Measurements from ENCODE around the gene BEND2. TPM values are rescaled to one million over a fixed set of nuclear protein-coding genes. Genes with fewer than 3 reads are reported as not detected.

Gene BEND2
- total and polyA plus RNA-seq, 9 of the 15 experiments (the other 6 are each of a cell fraction or from before 2014, with no cell fraction given): 0.01 to 0.18 (median 0.06) TPM; not detected in 3

DNA sequence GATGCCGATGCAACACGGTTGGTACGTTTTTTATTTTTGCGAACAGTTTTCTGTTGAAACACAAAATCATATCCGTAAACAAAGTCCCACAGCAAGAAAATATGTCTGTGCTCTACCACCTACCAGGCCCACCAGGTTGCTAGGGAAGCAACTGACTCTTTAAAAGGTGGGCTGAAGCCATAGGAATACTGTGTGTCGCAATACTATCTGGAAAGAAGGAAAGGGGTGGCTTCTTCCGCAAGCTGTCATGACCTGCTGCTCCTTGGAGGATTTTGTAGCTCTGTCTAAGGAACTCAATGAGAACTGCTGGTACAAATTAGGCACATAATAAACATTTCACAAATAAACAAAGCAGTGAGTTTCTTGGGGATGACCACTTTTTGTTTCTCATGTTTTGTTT lies 46.5 kb downstream of the BEND2 start (continued):
- TF ChIP-seq, protein P1, sequence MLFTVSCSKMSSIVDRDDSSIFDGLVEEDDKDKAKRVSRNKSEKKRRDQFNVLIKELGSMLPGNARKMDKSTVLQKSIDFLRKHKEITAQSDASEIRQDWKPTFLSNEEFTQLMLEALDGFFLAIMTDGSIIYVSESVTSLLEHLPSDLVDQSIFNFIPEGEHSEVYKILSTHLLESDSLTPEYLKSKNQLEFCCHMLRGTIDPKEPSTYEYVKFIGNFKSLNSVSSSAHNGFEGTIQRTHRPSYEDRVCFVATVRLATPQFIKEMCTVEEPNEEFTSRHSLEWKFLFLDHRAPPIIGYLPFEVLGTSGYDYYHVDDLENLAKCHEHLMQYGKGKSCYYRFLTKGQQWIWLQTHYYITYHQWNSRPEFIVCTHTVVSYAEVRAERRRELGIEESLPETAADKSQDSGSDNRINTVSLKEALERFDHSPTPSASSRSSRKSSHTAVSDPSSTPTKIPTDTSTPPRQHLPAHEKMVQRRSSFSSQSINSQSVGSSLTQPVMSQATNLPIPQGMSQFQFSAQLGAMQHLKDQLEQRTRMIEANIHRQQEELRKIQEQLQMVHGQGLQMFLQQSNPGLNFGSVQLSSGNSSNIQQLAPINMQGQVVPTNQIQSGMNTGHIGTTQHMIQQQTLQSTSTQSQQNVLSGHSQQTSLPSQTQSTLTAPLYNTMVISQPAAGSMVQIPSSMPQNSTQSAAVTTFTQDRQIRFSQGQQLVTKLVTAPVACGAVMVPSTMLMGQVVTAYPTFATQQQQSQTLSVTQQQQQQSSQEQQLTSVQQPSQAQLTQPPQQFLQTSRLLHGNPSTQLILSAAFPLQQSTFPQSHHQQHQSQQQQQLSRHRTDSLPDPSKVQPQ (CRISPR knock-in tag; IDR thresholded peaks at IDR 0.05; ENCODE audit: borderline replicate concordance): no peak

DNA sequence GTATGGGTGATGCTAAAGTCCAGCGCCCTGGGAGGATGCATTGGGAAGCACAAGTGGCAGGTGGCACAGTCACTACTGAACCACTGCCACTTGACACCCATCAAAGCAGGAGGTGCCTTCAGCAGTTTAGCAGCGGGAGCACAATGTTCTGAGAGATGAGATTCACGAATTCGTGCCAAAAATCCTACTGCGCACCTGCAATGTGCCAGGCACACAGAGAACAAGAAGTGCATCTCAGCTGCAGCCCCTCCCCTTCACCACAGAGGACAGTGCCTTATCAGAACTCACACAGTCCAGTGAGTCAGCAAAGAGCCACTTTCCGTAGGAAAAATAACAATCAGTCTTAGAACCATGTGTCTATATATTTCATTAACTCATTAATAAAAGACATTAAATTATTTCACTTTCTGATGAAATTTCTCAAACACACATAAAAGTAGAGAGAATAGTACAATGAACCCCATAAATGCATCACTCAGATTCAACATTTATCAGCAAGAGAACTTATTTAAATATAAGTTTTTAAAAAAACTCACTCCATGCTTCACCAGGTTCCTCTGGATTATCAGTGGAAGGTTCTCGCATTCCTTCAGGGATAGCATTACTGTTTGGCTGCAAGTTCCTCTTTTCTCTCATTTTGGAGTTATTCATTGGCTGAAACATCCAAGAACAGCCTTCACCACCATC lies 47.0 kb downstream of the BEND2 start:
- H3K36me3 ChIP-seq (ENCODE audit: control insufficient read depth, insufficient read depth, low read length): no peaks in the 10 kb centered on the region
- H3K9me3 ChIP-seq (replicated peaks; ENCODE audit: control insufficient read depth, insufficient read depth, low read depth, low read length): no peaks in the 10 kb centered on the region
- intact Hi-C loops (cut with micrococcal nuclease) (no loop called here), in situ Hi-C loops (cut with MboI) (no loop called here)
- FAIRE-seq (peak; percentile 94), ATAC-seq (peak; percentile 92), DNase-seq (ENCODE audit: extremely low read depth in 1 of 4, low spot score in 3 of 4) (peak; percentile 47 to 84 (median 66))
- peak overlapping the region; percentile 81 for H3K4me2 ChIP-seq (ENCODE audit: insufficient read depth, low read length)
- peak overlapping the region in 1 of 2 experiments; percentile 60; a peak in 2 of 4 replicates for H3K9ac ChIP-seq (ENCODE audit: insufficient read depth in 1 of 2, low read depth in 2 of 2, low read length in 2 of 2)
- ChIA-PET CTCF (ENCODE audit: low intra/inter-chr PET ratio) (no interaction called here), POLR2A (no interaction called here)
- no peaks in the 10 kb centered on the region for H3K27me3 ChIP-seq (ENCODE audit: control insufficient read depth in 2 of 2, insufficient read depth in 2 of 2, low read length in 2 of 2)
- H4K20me1 ChIP-seq (replicated peaks; ENCODE audit: control insufficient read depth, insufficient read depth, low read length): no peaks in the 10 kb centered on the region
- H3K4me1 ChIP-seq (replicated peaks in 1 of 2; ENCODE audit: control insufficient read depth in 2 of 2, insufficient read depth in 2 of 2, low read length in 2 of 2): peaks cover 3 to 20% of the 10 kb centered on the region in 2 experiments; a peak in 3 of 5 replicates
- peak overlapping the region; percentile 76 for H3K27ac ChIP-seq (ENCODE audit: extremely low read depth, low read depth, low read length)
- H3K79me2 ChIP-seq (ENCODE audit: control insufficient read depth, insufficient read depth, low read length): no peaks in the 10 kb centered on the region
- WGBS (ENCODE audit: insufficient coverage, low coverage, missing lambda C conversion rate): 0% methylated on average over 7 of the region's 7 CpGs
- BruUV-seq (replicated peaks): no TSS peak
- H2AFZ ChIP-seq (ENCODE audit: low read depth, low read length): peak overlapping the region; percentile 87
- no peak overlapping the region for H3K4me3 ChIP-seq
- no peaks in the 10 kb centered on the region for H3K9me1 ChIP-seq (ENCODE audit: control insufficient read depth, insufficient read depth, low read length)
- TF ChIP-seq JUND (IDR thresholded peaks at IDR 0.05; ENCODE audit: borderline replicate concordance, low read depth, low read length) (peak; percentile 77), JUND (tag; IDR thresholded peaks at IDR 0.05; ENCODE audit: borderline replicate concordance, low read depth, low read length) (peak; percentile 49; the same call in 1 of the 3 replicates), CEBPG (CRISPR knock-in tag; IDR thresholded peaks at IDR 0.05) (no peak), CEBPG (tag; conservative IDR thresholded peaks at IDR 0.05 in 1 of 2, IDR thresholded peaks at IDR 0.05 in 1 of 2) (0 out of 4 replicates have a peak, but pooled peaks of 1 of the 2 experiments have one; percentile 10), ZKSCAN1 (IDR thresholded peaks at IDR 0.05; ENCODE audit: low read depth, low read length) (peak; percentile 48; the same call in 1 of the 2 replicates), IFI16 (CRISPR knock-in tag; IDR thresholded peaks at IDR 0.05) (no peak), ZNF644 (tag; IDR thresholded peaks at IDR 0.05; ENCODE audit: low read depth) (no peak), MAFK (IDR thresholded peaks at IDR 0.05; ENCODE audit: low read length) (peak; percentile 78), CBFA2T3 (IDR thresholded peaks at IDR 0.05) (peak; percentile 87), SREBF2 (CRISPR knock-in tag; IDR thresholded peaks at IDR 0.05) (no peak), NCOR1 (IDR thresholded peaks at IDR 0.05) (peak; percentile 44; the same call in 1 of the 2 replicates), MAFG (tag; conservative IDR thresholded peaks at IDR 0.05) (peak; percentile 81), CEBPB (tag; IDR thresholded peaks at IDR 0.05) (no peak), NRF1 (conservative IDR thresholded peaks at IDR 0.05 in 1 of 2, IDR thresholded peaks at IDR 0.05 in 1 of 2) (peak; percentile 74 to 82), ZFP30 (CRISPR knock-in tag; IDR thresholded peaks at IDR 0.05; ENCODE audit: borderline replicate concordance) (no peak), DPF2 (IDR thresholded peaks at IDR 0.05) (peak; percentile 86), ZNF212 (CRISPR knock-in tag; IDR thresholded peaks at IDR 0.05) (no peak)
- TF ChIP-seq, protein P2, sequence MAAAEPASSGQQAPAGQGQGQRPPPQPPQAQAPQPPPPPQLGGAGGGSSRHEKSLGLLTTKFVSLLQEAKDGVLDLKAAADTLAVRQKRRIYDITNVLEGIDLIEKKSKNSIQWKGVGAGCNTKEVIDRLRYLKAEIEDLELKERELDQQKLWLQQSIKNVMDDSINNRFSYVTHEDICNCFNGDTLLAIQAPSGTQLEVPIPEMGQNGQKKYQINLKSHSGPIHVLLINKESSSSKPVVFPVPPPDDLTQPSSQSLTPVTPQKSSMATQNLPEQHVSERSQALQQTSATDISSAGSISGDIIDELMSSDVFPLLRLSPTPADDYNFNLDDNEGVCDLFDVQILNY (CRISPR knock-in tag; IDR thresholded peaks at IDR 0.05): no peak
